ENCODE results near the gene FCN2.

Gene FCN2

GRCh38 chr9:134870746-134871662 is 9.6 kb upstream of the FCN2 start:
- Histone ChIP-seq H3K9ac (ENCODE audit: low read length) (no peak overlapping the region), H2AFZ (ENCODE audit: insufficient read depth, low read length, poor library complexity) (no peak overlapping the region), H3K79me2 (ENCODE audit: control insufficient read depth, insufficient read depth, low read length, poor library complexity) (no peaks in the 10 kb centered on the region), H3K27ac (ENCODE audit: low read depth, low read length) (no peak overlapping the region), H4K8ac (ENCODE audit: low read depth, low read length) (no peak overlapping the region), H2BK12ac (ENCODE audit: low read length) (no peak overlapping the region), H3K79me1 (ENCODE audit: low read length) (no peaks in the 10 kb centered on the region), H4K12ac (ENCODE audit: low read depth, low read length) (no peak overlapping the region), H3K4me3 (ENCODE audit: low read depth, low read length) (no peak overlapping the region), H4K91ac (ENCODE audit: low read depth, low read length) (no peak overlapping the region), H2BK120ac (ENCODE audit: insufficient read depth, low read length, poor library complexity) (no peak overlapping the region), H3K14ac (ENCODE audit: low read length) (no peak overlapping the region), H2BK5ac (ENCODE audit: low read depth, low read length, poor library complexity) (no peak overlapping the region), H3K4ac (ENCODE audit: low read depth, low read length) (no peak overlapping the region), H3K4me2 (ENCODE audit: low read length) (no peak overlapping the region), H3K18ac (ENCODE audit: low read length) (no peak overlapping the region), H3K4me1 (ENCODE audit: control insufficient read depth in 1 of 2, insufficient read depth in 2 of 2, low read length in 2 of 2) (no peaks in the 10 kb centered on the region), H3K36me3 (ENCODE audit: control insufficient read depth in 1 of 2, insufficient read depth in 2 of 2, low read length in 2 of 2) (no peaks in the 10 kb centered on the region), H3K27me3 (ENCODE audit: insufficient read depth, low read length) (no peaks in the 10 kb centered on the region), H2AK5ac (ENCODE audit: low read length) (no peak overlapping the region), H3K23ac (ENCODE audit: low read length) (no peak overlapping the region), H3K9me3 (ENCODE audit: insufficient read depth, low read depth, low read length) (peaks cover 7% of the 10 kb centered on the region)
- no CpG with 5 or more reads among the region's 30 CpGs for WGBS (ENCODE audit: extremely low coverage, insufficient coverage, insufficient read length)
- no peak for DNase-seq

- Histone ChIP-seq H3K4me3 (ENCODE audit: low read depth, low read length) (no peak overlapping the region), H2BK120ac (ENCODE audit: insufficient read depth, low read length, poor library complexity) (no peak overlapping the region), H3K23ac (ENCODE audit: low read length) (no peak overlapping the region), H3K4me1 (ENCODE audit: control insufficient read depth in 1 of 2, insufficient read depth in 2 of 2, low read length in 2 of 2) (no peaks in the 10 kb centered on the region), H2AK5ac (ENCODE audit: low read length) (no peak overlapping the region), H3K9ac (ENCODE audit: low read length) (no peak overlapping the region), H3K79me2 (ENCODE audit: control insufficient read depth, insufficient read depth, low read length, poor library complexity) (no peaks in the 10 kb centered on the region), H3K36me3 (ENCODE audit: control insufficient read depth in 1 of 2, insufficient read depth in 2 of 2, low read length in 2 of 2) (no peaks in the 10 kb centered on the region), H4K12ac (ENCODE audit: low read depth, low read length) (no peak overlapping the region), H3K4ac (ENCODE audit: low read depth, low read length) (no peak overlapping the region), H3K4me2 (ENCODE audit: low read length) (no peak overlapping the region), H2BK5ac (ENCODE audit: low read depth, low read length, poor library complexity) (no peak overlapping the region), H3K79me1 (ENCODE audit: low read length) (no peaks in the 10 kb centered on the region), H4K91ac (ENCODE audit: low read depth, low read length) (no peak overlapping the region), H3K9me3 (ENCODE audit: insufficient read depth, low read depth, low read length) (peaks cover 7% of the 10 kb centered on the region), H3K27me3 (ENCODE audit: insufficient read depth, low read length) (no peaks in the 10 kb centered on the region), H3K27ac (ENCODE audit: low read depth, low read length) (no peak overlapping the region), H2AFZ (ENCODE audit: insufficient read depth, low read length, poor library complexity) (no peak overlapping the region), H3K14ac (ENCODE audit: low read length) (no peak overlapping the region), H3K18ac (ENCODE audit: low read length) (no peak overlapping the region), H4K8ac (ENCODE audit: low read depth, low read length) (no peak overlapping the region), H2BK12ac (ENCODE audit: low read length) (no peak overlapping the region)
- no CpG with 5 or more reads among the region's 16 CpGs for WGBS (ENCODE audit: extremely low coverage, insufficient coverage, insufficient read length)
- DNase-seq, result no peak
Observed at GRCh38 chr9:134871697-134872340, 8.8 kb upstream of the FCN2 start.

- no peaks in the 10 kb centered on the region for H3K36me3 ChIP-seq (ENCODE audit: control insufficient read depth in 1 of 2, insufficient read depth in 2 of 2, low read length in 2 of 2)
- no peaks in the 10 kb centered on the region for H3K79me1 ChIP-seq (ENCODE audit: low read length)
- H3K4me1 ChIP-seq (ENCODE audit: control insufficient read depth in 1 of 2, insufficient read depth in 2 of 2, low read length in 2 of 2), result no peaks in the 10 kb centered on the region
- H3K27me3 ChIP-seq (ENCODE audit: insufficient read depth, low read length), result no peaks in the 10 kb centered on the region
- no peak overlapping the region for H4K12ac ChIP-seq (ENCODE audit: low read depth, low read length)
- H2BK12ac ChIP-seq (ENCODE audit: low read length), result no peak overlapping the region
- no peak overlapping the region for H4K91ac ChIP-seq (ENCODE audit: low read depth, low read length)
- H3K4me2 ChIP-seq (ENCODE audit: low read length), result no peak overlapping the region
- no peak overlapping the region for H3K4ac ChIP-seq (ENCODE audit: low read depth, low read length)
- H4K8ac ChIP-seq (ENCODE audit: low read depth, low read length), result no peak overlapping the region
- no peak overlapping the region for H2BK120ac ChIP-seq (ENCODE audit: insufficient read depth, low read length, poor library complexity)
- H3K79me2 ChIP-seq (ENCODE audit: control insufficient read depth, insufficient read depth, low read length, poor library complexity), result no peaks in the 10 kb centered on the region
- no peak overlapping the region for H3K23ac ChIP-seq (ENCODE audit: low read length)
- H2BK5ac ChIP-seq (ENCODE audit: low read depth, low read length, poor library complexity), result no peak overlapping the region
- no peak overlapping the region for H2AK5ac ChIP-seq (ENCODE audit: low read length)
- no peak overlapping the region for H3K27ac ChIP-seq (ENCODE audit: low read depth, low read length)
- no peak for DNase-seq
- no peak overlapping the region for H3K9ac ChIP-seq (ENCODE audit: low read length)
- no peak overlapping the region for H2AFZ ChIP-seq (ENCODE audit: insufficient read depth, low read length, poor library complexity)
- WGBS (ENCODE audit: extremely low coverage, insufficient coverage, insufficient read length), result no CpG with 5 or more reads among the region's 24 CpGs
- no peak overlapping the region for H3K18ac ChIP-seq (ENCODE audit: low read length)
- no peak overlapping the region for H3K4me3 ChIP-seq (ENCODE audit: low read depth, low read length)
- peaks cover 7% of the 10 kb centered on the region for H3K9me3 ChIP-seq (ENCODE audit: insufficient read depth, low read depth, low read length)
- no peak overlapping the region for H3K14ac ChIP-seq (ENCODE audit: low read length)
Observed at GRCh38 chr9:134872482-134873231, 8.0 kb upstream of the FCN2 start.

- Histone ChIP-seq H3K79me2 (ENCODE audit: control insufficient read depth, insufficient read depth, low read length, poor library complexity) (no peaks in the 10 kb centered on the region), H3K4ac (ENCODE audit: low read depth, low read length) (no peak overlapping the region), H2BK5ac (ENCODE audit: low read depth, low read length, poor library complexity) (no peak overlapping the region), H3K9ac (ENCODE audit: low read length) (peak overlapping the region; percentile 43), H3K79me1 (ENCODE audit: low read length) (no peaks in the 10 kb centered on the region), H3K23ac (ENCODE audit: low read length) (no peak overlapping the region), H2BK120ac (ENCODE audit: insufficient read depth, low read length, poor library complexity) (no peak overlapping the region), H3K36me3 (ENCODE audit: control insufficient read depth in 1 of 2, insufficient read depth in 2 of 2, low read length in 2 of 2) (no peaks in the 10 kb centered on the region), H3K9me3 (ENCODE audit: insufficient read depth, low read depth, low read length) (peaks cover 2% of the 10 kb centered on the region), H3K18ac (ENCODE audit: low read length) (no peak overlapping the region), H2AFZ (ENCODE audit: insufficient read depth, low read length, poor library complexity) (no peak overlapping the region), H2BK12ac (ENCODE audit: low read length) (no peak overlapping the region), H3K27ac (ENCODE audit: low read depth, low read length) (no peak overlapping the region), H4K91ac (ENCODE audit: low read depth, low read length) (no peak overlapping the region), H3K4me3 (ENCODE audit: low read depth, low read length) (no peak overlapping the region), H3K27me3 (ENCODE audit: insufficient read depth, low read length) (no peaks in the 10 kb centered on the region), H3K14ac (ENCODE audit: low read length) (no peak overlapping the region), H3K4me2 (ENCODE audit: low read length) (no peak overlapping the region), H2AK5ac (ENCODE audit: low read length) (no peak overlapping the region), H3K4me1 (ENCODE audit: control insufficient read depth in 1 of 2, insufficient read depth in 2 of 2, low read length in 2 of 2) (no peaks in the 10 kb centered on the region), H4K8ac (ENCODE audit: low read depth, low read length) (no peak overlapping the region), H4K12ac (ENCODE audit: low read depth, low read length) (no peak overlapping the region)
- DNase-seq, result no peak
- no CpG with 5 or more reads among the region's 1 CpG for whole genome bisulfite sequencing (ENCODE audit: extremely low coverage, insufficient coverage, insufficient read length)
Observed at GRCh38 chr9:134875371-134875770, 5.2 kb upstream of the FCN2 start.
